Breast epithelium (tissue), 4 donors: ENCODE data around the gene PLD5. TPM values are rescaled to one million over a fixed set of nuclear protein-coding genes. Genes with fewer than 3 reads are reported as not detected.
"Not testable (repeated sequence)": the region's sequence is repeated elsewhere in the genome, so short reads cannot be mapped to it uniquely, and the experiment has no call there.

Experiments
- DNase-seq, 2 donors: peaks; one replicate each; pipeline ENCODE4 v3.0.0-alpha.2; 2019; ENCODE audit warnings: low spot score in 2 of 2
- H3K27ac ChIP-seq, 2 donors: fragments of 200-600 bp; sonication (generic) in 1 of 2; one replicate each; pipeline ENCODE4 v1.5.1; 2016 to 2019; ENCODE audit warnings: mild to moderate bottlenecking in 1 of 2
- H3K27me3 ChIP-seq, 2 donors: fragments of 200-600 bp; sonication (generic) in 1 of 2; one replicate each; pipeline versions ENCODE4 v1.5.1 to v1.6.0; 2017 to 2019; ENCODE audit warnings: control low read depth in 1 of 2, mild to moderate bottlenecking in 1 of 2
- H3K36me3 ChIP-seq: fragments of 200-600 bp; one replicate; pipeline ENCODE4 v1.5.1; 2019
- H3K4me1 ChIP-seq, 2 donors: fragments of 200-600 bp; sonication (generic); one replicate each; pipeline ENCODE4 v1.5.1; 2016 to 2019; ENCODE audit warnings: control low read depth in 1 of 2
- H3K4me3 ChIP-seq, 3 donors: fragments of 200-600 bp; sonication (generic); 1 replicate in 2 of 3; 2 replicates in 1 of 3; pipeline ENCODE4 v1.5.1; 2016 to 2019; ENCODE audit warnings: mild to moderate bottlenecking in 3 of 3, moderate library complexity in 2 of 3
- H3K9me3 ChIP-seq, 2 donors: fragments of 200-600 bp; sonication (generic) in 1 of 2; one replicate each; pipeline ENCODE4 v1.5.1; 2016 to 2019; ENCODE audit warnings: control low read depth in 1 of 2
- POLR2A ChIP-seq: fragments of 450-650 bp; IDR thresholded peaks from one replicate; pipeline ENCODE4 v1.6.1; 2016; ENCODE audit warnings: antibody characterized with exemption, mild to moderate bottlenecking, moderate library complexity
- POLR2AphosphoS5 ChIP-seq, 3 donors: sonication (generic); formaldehyde crosslinking; IDR thresholded peaks; one replicate each; pipeline ENCODE4 v1.6.1; 2017; ENCODE audit warnings: antibody characterized with exemption in 3 of 3
- intact Hi-C: fragments of 100-400 bp; cut with DNase I; formaldehyde crosslinking; loops from one replicate; pipeline ENCODE4 v1.15.1; 2023; ENCODE audit warnings: low total_unique reads
- total RNA-seq, 3 donors: library from RNA; depleted of rRNA; stranded (reverse); fragments of >200 nt; gene quantifications; one replicate each; pipeline ENCODE4 v1.1.0, GENCODE V29; 2016
- TF ChIP-seq, protein P1 (sequence below), 3 donors: fragments of 450-650 bp; IDR thresholded peaks; one replicate each; pipeline ENCODE4 v1.5.1; 2016 to 2017; ENCODE audit warnings: antibody characterized with exemption in 3 of 3, mild to moderate bottlenecking in 3 of 3, moderate library complexity in 3 of 3

PLD5 gene
- total RNA-seq, 3 donors from 2014 or later, result 0.32 to 0.98 (median 0.44) TPM

GRCh38 chr1:242219905-242220304, 304.6 kb downstream of the PLD5 start:
- TF ChIP-seq, protein P1, sequence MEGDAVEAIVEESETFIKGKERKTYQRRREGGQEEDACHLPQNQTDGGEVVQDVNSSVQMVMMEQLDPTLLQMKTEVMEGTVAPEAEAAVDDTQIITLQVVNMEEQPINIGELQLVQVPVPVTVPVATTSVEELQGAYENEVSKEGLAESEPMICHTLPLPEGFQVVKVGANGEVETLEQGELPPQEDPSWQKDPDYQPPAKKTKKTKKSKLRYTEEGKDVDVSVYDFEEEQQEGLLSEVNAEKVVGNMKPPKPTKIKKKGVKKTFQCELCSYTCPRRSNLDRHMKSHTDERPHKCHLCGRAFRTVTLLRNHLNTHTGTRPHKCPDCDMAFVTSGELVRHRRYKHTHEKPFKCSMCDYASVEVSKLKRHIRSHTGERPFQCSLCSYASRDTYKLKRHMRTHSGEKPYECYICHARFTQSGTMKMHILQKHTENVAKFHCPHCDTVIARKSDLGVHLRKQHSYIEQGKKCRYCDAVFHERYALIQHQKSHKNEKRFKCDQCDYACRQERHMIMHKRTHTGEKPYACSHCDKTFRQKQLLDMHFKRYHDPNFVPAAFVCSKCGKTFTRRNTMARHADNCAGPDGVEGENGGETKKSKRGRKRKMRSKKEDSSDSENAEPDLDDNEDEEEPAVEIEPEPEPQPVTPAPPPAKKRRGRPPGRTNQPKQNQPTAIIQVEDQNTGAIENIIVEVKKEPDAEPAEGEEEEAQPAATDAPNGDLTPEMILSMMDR (IDR thresholded peaks at IDR 0.05), result no peak
- TF ChIP-seq POLR2A, result no peak
- TF ChIP-seq POLR2AphosphoS5 (IDR thresholded peaks at IDR 0.05), result no peak
- no peaks in the 10 kb centered on the region for H3K4me1 ChIP-seq
- no peak overlapping the region for H3K4me3 ChIP-seq
- intact Hi-C loops, result no loop called here
- no peaks in the 10 kb centered on the region for H3K27me3 ChIP-seq
- DNase-seq, result no peak
- H3K27ac ChIP-seq, result no peak overlapping the region
- H3K36me3 ChIP-seq, result no peaks in the 10 kb centered on the region
- peaks cover 0 to 19% of the 10 kb centered on the region in 2 donors for H3K9me3 ChIP-seq

- Histone ChIP-seq H3K27ac (no peak overlapping the region), H3K4me3 (no peak overlapping the region), H3K9me3 (peaks cover 0 to 19% of the 10 kb centered on the region in 2 donors), H3K27me3 (no peaks in the 10 kb centered on the region), H3K4me1 (no peaks in the 10 kb centered on the region), H3K36me3 (no peaks in the 10 kb centered on the region)
- intact Hi-C loops, result no loop called here
- TF ChIP-seq, protein P1 (IDR thresholded peaks at IDR 0.05), result no peak
- no peak for TF ChIP-seq POLR2A
- no peak for TF ChIP-seq POLR2AphosphoS5 (IDR thresholded peaks at IDR 0.05)
- no peak for DNase-seq
These were observed 305.1 kb downstream of the PLD5 start for GRCh38 chr1:242219298-242219901.

DNA sequence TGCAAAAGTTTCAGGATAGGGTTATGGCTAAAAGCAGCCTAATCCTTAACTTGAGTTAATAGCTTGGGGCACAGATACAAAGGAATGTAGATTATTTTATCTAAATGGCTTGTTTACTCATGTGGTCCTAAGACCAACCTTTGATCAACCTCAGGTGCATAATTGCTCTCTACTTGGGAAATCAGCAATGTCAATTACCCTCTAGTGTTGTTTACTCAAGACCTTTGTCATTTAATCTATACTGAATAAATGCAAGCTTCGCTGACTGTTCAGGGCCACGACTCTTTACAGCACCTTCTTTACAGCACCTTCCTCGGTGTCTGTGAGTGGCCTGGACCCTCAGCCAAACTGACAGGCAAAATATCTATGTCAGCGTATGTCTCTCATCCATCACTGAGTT, 308.1 kb downstream of the PLD5 start:
- intact Hi-C loops, result no loop called here
- Histone ChIP-seq H3K4me1 (no peaks in the 10 kb centered on the region), H3K9me3 (peaks cover 0 to 19% of the 10 kb centered on the region in 2 donors), H3K27ac (no peak overlapping the region), H3K36me3 (no peaks in the 10 kb centered on the region), H3K27me3 (no peaks in the 10 kb centered on the region), H3K4me3 (no peak overlapping the region)
- DNase-seq, result no peak
- TF ChIP-seq POLR2AphosphoS5 (IDR thresholded peaks at IDR 0.05) (no peak), POLR2A (no peak)
- TF ChIP-seq, protein P1 (IDR thresholded peaks at IDR 0.05), result no peak

- H3K27me3 ChIP-seq, H3K4me1 ChIP-seq, H3K36me3 ChIP-seq, H3K27ac ChIP-seq, DNase-seq, intact Hi-C loops, H3K4me3 ChIP-seq: not testable (repeated sequence)
- H3K9me3 ChIP-seq, result peaks cover 0 to 19% of the 10 kb centered on the region in 2 donors
These were observed 310.0 kb downstream of the PLD5 start for GRCh38 chr1:242214455-242214854.

DNA sequence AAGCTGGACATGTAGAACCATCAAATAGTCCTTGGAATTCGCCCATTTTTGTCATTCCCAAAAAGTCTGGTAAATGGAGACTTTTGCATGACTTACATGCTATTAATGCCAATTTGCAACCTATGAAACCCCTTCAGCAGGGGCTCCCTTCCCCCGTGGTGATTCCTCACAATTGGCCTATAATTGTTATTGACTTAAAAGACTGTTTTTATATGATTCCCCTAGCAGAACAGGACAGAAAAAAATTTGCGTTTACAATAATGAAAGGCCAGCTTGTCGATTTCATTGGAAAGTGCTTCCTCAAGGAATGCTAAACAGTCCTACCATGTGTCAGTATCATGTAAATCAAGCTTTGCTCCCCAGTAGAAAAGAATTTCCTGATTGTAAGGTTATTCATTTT, 311.5 kb downstream of the PLD5 start:
- H3K4me1 ChIP-seq, H3K4me3 ChIP-seq, H3K27ac ChIP-seq, H3K27me3 ChIP-seq, DNase-seq, H3K36me3 ChIP-seq, intact Hi-C loops: not testable (repeated sequence)
- H3K9me3 ChIP-seq, result peaks cover 0 to 19% of the 10 kb centered on the region in 2 donors

- no peak for DNase-seq
- H3K4me3 ChIP-seq, result no peak overlapping the region
- no peak overlapping the region for H3K27ac ChIP-seq
- H3K27me3 ChIP-seq, result no peaks in the 10 kb centered on the region
- intact Hi-C loops, result no loop called here
- H3K4me1 ChIP-seq, result no peaks in the 10 kb centered on the region
- no peaks in the 10 kb centered on the region for H3K36me3 ChIP-seq
- peaks cover 0 to 18% of the 10 kb centered on the region in 2 donors for H3K9me3 ChIP-seq
- TF ChIP-seq POLR2AphosphoS5 (IDR thresholded peaks at IDR 0.05), result no peak
- TF ChIP-seq, protein P1 (IDR thresholded peaks at IDR 0.05), result no peak
- TF ChIP-seq POLR2A, result no peak
These were observed 312.1 kb downstream of the PLD5 start for GRCh38 chr1:242212401-242212800.
